Hypothalamus (tissue), 51 donors: ENCODE results near the gene CD244.
"Not testable (repeated sequence)": the region's sequence is repeated elsewhere in the genome, so short reads cannot be mapped to it uniquely, and the experiment has no call there.

Experiments
- DNase-seq, 51 donors: peaks; one replicate each; lab custom pipeline; 2025; lab: John Stamatoyannopoulos, UW

The CD244 gene

DNA sequence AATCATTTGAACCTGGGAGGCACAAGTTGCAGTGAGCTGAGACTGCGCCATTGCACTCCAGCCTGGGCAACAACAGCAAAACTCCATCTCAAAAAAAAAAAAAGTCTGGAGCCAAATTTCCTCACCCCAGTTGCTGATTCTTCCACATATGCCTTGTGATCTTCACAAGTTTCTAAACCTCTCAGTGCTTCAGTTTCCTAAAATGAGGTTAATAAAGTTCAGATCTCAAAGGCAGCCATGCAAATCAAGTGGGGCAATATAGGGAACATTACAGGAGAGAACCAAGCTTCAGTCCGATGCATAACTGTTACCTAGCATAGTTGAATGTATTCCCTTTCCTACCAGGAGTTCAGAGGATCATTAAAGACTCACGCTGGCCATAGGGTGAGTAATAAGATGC lies 17.5 kb upstream of the CD244 start:
- DNase-seq: no peak

DNA sequence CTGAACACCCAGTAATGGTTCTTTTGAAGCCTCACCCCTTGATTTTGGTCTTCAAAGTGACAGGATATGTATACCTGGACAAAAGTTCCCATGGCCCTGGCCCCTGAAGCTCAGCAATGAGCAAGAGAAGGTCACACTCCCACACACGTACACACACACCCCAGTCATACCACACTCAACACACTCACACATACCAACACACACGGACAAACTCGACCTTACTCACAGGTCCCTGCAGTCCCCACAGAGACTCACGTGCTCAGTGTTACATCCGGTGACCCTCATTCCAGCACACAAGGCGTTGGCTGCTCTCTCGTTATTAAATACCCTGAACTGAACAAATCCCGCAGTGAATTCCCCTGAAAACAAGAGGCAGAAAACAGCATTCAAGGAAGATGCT lies 16.4 kb upstream of the CD244 start:
- no peak for DNase-seq

DNA sequence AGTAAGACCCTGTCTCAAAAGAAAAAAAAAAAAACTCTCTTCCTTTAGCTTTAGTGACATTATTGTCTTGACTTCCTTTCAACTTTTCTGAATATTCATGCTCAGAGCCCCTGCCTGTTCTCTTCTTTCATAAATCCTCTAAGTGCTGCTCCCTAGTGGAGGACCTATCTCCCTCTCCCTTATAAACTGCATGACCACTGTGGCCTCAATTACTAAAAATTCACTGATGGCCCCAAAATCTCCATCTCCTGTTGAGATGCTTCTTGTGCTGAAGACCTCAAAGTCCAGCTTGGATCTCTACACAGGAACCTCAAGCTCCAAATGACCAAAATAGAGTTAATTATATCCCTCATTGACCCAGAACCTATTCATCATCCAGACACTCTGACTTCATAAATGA lies 14.5 kb upstream of the CD244 start:
- no peak for DNase-seq

DNA sequence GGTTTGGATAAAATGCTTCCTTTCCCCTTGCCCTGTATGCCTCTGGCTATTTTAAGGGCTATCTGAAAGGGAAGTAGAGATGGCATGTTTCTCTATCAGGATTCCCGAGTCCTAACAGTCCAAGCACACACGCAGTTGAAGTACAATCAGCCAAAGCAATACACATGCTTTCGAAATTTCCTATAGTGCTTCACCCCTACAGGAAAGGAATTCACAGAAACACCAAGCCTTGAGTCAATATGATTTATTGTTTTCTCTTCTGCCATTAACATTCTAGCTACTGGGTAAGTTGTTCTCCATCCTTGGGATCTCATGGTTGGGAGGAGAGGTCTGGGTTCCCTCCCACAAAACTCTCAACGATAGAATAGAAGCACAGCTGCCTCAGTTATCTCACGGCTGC lies 13.6 kb upstream of the CD244 start:
- DNase-seq: no peak

DNA sequence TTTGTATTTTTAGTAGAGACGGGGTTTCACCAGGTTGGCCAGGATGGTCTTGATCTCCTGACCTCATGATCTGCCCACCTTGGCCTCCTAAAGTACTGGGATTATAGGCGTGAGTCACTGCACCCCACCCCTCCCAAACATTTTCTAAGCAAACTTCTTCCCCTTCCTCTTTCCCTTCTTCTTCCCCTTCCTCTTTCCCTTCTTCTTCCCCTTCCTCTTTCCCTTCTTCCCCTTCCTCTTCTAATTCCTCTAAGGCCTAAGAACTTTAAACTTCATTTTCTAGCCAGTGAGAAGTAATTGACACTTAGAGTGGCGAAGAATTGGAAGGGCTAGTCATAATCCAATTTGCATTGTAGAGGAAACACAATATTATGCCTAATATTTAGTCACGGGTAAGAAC lies 12.9 kb upstream of the CD244 start:
- DNase-seq: not testable (repeated sequence)

DNA sequence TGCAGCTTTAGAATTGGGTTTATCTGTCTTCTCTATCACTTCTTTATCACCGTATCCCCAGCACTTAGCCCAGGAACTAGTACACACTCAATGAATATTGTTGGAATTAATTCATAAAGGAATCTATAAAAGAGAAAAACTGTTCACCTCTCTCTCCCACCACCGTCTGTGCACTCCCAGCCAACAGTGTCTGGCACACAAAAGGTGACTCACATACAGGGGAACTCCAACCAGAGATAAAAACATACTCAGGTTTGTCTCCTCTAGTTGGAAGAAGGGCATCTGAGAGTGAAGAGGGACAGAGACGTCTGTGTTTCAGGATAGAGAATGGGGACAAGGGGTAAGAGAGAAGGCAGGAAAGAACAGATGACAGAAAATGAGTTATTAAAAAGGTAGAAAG lies 12.2 kb upstream of the CD244 start:
- no peak for DNase-seq

DNA sequence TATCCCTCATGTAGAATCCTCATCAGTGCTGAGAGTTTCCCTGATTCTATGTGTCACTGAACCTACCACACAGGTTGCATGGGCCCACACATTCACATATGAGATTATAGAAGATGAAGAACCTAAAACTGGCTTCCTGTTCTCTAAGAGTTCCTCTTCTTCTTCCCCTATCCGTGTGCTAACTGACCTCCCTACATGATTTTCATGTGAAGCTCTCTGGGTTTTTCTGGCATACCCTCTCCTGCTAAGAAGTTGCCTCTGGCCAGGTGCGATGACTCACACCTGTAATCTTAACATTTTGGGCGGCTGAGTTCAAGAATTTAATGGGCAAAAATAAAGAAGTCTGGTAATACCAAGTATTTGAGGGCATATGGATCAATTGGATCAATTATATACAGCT lies 5.5 kb upstream of the CD244 start:
- no peak for DNase-seq

DNA sequence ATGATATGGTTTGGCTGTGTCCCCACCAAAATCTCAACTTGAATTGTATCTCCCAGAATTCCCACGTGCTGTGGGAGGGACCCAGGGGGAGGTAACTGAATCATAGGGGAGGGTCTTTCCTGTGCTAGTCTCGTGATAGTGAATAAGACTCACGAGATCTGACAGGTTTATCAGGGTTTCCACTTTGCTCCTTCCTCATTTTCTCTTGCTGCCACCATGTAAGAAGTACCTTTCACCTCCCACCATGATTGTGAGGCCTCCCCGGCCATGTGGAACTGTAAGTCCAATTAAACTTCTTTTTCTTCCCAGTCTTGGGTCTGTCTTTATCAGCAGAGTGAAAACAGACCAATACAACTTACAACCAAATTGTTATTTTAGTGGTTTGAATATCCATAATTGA lies 5.0 kb upstream of the CD244 start:
- not testable (repeated sequence) for DNase-seq

DNA sequence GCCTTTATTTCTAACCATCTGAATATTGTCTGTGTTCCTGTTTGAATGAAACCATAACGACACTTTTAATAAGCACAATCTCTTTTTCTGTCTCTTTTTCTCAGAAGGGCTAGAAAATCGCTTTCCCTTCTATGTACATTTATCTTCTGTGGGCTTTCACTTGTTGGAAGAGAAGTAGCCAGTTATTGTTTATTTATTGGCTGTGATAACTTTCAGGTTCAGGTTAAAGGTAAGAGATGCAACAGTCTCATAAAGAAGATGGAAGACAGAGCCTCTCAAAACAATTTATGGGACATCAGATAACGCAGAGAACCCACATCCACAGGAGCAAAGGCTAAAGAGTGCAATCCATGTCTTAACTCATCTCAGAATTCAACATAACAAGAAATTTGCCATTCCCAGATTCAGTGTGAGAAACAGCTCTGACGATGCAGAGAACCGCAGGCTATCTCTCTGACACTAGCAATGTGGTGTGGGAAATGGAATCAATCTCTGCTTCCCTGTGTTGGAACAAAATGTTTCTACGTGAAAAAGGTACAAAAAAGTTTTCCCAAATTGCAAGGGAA lies 4.1 kb upstream of the CD244 start:
- no peak for DNase-seq

DNA sequence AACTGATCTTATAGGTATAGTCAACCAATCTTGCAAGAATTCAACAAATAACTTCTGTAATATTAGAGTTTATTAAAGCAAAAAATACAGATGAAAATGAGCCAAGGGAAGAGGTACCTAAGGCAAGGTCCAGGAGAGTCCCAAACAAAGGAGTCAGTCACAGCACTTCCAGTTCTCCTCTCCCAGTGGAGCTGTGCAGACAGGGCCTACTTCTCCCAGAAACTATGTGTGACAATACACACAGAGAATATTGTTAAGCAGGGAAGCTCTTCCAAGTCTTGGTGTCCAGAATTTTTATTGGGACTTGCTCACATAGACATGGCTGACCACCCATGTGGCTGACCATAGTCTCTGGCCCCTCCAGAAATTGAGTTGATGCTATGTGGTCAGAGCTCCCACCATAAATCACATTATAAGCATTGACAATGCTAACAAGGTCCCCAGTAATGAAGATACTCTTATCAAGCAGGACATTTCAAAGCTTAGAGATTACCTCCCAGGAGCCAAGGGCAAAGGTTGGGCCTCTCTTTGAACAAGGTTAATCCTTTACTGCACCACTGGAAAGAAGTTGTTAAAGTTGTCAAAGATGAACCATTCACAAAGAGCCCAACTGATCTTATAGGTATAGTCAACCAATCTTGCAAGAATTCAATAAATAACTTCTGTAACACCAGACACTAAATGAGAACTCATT lies 3.5 kb upstream of the CD244 start:
- no peak for DNase-seq

DNA sequence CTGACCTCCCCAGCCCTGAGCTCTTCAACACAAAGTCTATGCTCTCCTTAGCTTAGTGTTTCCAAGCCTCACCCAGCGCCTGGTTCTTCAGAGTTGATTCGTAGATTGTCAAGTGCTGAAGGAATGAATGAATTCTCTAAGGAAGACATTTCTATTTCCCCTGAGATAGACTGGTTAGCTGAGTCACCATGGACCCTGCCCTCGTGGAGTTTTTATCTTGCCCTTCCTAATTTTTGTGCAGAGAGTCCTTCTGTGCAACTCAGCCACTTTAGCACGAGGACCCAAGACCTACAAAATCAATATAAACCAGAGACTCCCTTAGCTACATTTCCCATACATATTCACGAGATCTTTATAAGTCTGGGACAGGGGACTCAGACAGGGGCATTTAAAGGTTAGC lies 2.6 kb upstream of the CD244 start:
- no peak for DNase-seq

DNA sequence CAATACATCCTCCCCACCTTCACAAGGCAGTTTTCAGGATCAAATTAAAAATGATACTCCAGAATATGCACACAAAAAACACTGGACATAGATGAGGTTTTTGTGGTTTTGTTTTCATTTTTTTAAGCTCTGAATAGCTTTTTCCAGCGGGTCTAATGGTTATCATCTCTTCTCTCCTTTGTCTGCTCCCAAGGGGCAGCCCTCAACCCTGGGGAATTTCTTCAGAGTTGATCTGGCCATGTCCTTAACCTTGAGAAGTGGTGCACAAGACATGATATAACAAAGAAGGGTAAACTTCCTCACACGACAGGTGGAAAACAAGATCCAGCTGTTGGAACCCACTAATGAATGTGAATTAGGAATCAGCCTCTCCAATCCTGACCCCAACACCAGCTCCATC lies 1.5 kb upstream of the CD244 start:
- no peak for DNase-seq

DNA sequence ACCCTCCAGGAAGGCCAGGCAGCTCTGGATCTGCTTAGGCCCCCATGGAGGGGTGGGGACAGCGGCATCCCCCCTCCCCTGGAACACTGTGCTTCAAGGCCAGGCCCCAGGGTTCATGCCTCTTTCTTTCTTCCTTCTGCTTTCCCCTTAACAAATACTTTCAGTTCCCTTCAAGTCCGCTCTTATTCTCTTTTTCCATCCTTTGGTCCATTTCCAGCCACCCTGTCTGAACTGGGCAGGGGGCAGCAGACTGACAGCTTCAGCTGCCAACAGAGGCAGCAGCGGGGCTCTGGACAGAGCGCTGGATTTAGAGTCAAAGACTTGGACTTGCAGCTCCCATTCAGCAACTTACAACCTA lies 1.1 kb upstream of the CD244 start:
- peak in 3 of 51 donors; percentile 1 to 6 (median 4) for DNase-seq

DNA sequence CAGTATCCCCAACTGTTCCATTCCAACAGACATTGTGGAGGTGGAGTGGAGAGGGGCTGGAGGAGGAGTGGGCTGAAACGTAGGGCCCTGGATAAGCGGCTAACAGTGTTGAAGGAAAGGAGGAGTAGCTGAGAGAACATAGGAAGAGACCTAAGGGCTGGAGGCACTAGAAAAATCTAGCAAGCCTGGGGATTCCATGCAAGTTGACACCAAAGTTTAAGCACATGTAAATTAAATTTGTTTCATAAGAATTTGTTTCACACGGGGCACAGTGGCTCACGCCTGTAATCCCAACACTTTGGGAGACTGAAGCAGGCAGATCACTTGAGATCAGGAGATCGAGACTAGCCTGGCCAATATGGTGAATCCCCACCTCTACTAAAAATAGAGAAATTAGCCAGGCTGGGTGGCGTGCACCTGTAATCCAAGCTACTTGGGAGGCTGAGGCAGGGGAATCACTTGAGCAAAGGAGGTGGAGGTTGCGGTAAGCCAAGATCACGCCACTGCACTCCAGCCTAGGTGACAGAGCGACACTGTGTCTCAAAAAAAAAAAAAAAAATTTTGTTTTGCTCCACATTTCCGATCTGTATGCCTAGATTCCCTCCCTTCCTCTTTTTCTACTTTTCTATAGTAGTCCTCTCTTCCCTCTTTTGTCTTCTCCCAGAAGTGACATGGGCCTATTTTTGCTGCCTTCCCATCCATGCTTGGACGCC lies 530 bp upstream of the CD244 start:
- no peak for DNase-seq

DNA sequence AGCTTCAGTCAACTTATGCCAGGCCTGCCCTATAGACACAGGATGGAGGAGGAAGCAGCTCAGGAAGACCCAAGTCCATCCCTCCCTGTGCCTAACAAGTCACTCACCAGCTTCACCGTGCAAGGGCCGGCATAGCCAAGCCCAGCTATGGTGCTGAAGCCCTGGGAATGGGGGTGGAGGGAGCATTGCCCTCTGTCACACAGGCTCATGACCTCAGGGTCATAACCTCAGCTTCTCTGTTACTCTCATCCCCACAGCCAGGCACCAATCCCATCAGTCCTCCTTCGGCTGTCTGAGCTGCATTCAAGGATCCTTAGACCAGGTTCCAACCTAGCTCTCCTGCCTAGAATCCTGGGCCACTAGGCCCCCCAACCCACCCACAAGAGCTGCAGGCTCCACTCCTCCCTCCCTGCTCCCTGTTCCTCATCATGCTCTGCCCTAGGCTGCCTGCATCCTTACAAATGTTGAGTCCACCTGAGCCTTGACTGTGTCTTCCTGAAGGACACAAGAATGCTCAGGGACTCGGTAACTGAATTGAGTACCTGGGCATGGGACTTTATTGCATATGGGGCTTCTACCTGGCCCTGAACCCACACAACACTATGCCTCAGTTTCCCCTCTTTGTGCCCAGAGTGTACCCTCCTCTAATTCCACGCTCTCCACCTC lies 1.7 kb downstream of the CD244 start:
- no peak for DNase-seq

DNA sequence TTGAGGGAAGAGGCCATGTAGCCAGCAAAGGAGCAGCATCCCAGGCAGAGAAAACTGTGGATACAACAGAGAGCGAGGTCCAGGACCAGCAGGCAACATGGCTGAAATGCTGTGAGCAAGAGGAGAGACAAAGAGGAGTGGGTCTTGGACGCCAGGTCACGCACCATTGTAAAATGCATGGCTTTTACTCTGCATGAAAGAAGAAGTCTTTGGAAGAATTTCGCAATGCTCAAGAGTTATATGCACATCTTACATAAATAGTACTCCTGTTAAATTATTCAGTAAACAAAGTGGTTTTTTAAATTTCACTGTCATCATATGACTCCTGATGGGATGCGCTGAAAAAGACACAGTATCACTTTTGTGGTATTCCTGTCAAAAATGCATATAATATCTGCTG lies 3.5 kb downstream of the CD244 start:
- no peak for DNase-seq

DNA sequence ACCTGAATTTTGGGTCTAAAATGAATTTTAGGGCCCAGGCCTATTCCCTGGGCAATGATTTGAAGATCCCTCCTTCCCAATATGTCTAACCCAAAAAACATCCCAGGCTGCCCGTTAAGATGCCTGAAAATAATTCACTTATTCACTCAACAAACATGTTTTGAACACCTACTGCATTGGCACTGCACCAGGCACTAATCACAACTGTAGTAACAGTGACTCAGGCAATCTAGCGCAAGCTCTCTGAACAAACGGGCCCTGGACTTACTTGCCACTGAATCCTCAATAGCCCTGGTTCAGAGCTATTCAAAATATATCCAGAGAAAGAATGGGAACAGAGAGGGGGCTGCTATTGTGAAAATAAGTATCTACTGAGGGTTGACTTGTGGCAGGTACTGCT lies 4.2 kb downstream of the CD244 start:
- no peak for DNase-seq

DNA sequence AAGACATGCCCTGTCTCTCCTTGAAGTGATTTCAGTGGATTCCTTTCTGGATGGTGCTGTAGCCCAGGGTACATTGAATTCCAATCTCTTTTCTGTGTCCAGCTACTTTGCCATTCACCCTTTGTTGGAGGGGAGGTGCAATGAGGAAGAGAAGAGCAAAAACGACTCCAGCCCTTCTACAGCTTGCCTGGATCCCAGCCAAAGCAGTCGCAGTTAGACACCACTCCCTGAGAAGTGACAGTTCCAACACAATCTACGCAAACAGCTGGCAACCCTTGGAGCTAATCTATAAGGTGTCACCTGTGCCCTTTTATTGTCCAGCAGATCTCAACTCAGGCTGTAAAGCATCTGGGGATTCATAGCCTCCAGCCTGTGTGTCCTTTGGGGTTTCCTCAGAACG lies 4.6 kb downstream of the CD244 start:
- DNase-seq: no peak

DNA sequence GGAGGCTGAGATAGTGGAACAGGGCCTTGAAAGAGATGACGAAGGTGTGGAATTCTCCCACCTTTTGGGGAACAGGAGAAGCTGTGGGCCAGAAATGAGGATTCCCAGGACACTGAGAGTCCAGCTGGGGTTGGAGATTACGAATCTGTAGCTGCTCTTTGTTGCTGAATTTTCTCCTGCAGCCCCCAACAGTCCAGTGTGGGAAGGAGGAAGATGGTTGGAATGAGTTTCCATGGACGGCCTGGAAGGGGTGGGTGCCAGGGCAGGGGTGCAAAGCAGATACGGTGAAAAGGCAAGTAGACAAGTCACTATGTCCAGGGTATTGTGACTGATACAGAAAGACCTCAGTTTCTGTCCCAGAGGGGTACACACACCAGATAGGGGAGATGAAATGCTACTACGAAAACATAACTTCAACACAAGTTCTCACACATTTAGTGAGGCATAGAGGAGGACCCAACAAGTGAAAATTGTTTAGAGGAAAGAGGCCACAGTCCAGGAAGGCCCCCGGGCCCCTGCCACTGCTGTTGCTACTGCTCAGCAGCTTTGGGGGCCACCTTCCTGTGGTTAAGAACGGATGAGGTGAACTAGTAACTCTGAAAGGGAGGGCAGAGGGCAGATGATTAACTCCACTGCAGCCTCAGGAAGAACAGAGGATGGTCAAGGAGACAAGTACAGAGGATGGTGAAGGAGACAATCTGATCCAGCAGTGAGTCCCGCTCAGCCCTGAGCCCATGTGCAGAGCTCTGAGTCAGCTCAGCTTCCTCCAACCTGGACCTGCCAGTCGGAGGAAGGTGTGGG lies 7.3 kb downstream of the CD244 start:
- no peak for DNase-seq

DNA sequence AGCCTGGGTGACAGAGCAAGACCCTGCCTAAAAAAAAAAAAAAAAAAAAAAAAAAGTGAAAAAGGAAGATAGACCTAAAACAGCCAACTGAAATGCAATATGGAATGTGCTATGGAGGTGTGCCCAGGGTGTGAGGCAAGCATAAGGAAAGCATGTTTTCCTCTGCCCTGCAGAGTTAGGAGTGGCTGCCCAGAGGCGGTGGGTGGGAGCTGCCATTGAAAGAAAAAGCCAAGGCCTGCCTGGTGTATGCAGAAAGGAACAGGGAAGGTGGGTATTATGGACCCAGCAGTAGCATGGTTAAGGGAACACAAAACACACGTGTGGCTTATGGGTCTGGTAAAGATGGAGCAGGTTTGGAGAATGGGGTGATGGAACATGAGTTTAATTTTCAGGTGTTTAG lies 8.9 kb downstream of the CD244 start:
- DNase-seq: no peak

DNA sequence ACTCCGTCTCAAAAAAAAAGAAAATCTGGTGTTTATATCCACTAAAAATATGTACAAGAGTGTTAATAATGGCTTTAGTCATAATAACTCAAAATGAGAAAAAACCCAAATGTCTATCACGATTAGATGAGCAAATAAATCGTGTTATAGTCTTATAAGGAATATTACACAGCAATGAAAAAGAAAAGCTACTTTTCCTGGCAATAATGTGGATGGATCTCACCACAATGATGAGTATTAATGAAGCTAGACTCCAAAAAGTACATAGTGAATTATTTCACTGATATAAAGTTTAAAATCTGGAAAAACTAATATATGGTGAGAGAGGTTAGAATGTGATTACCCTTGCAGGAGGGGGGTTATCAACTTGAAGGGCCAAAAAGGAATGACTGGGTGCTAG lies 9.7 kb downstream of the CD244 start:
- no peak for DNase-seq
